Measurements from ENCODE around the gene SLC25A25.

DNA sequence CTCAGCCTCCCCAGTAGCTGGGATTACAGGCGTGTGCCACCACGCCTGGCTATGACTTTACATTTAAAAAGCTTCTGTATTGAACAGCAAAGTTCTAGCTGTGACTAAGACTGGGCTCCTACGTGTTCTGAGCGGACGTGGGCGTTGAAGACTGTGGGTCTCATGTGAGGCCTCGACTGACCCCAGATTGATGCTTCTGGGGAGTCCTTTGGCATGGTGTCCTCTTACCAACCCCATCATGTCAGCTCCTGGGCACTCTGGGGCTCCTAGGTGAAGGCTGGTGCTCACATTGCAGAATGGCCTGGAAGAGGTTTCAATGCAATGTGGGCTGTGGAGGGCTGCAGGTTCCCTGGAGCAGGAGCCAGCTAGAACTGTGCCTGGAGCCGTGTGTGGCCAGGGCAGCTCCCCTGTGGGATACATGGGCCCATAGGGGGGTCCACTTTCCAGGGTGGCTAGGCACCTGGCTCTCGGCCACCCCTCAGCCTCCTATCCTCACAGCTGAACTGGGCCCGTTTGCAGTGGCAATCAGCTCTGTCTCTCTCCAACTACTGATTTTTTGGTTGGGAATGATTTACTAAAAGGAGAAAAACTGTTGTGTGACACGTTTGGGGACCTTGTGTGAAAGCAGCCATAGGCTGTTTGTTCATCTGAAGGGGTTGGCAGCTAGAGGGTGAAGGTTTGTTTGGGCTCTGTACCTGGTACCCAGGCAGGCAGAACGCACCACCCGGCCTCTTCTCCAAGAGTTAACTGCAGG is 29.7 kb downstream of the SLC25A25 start:
- TF ChIP-seq, protein P1, sequence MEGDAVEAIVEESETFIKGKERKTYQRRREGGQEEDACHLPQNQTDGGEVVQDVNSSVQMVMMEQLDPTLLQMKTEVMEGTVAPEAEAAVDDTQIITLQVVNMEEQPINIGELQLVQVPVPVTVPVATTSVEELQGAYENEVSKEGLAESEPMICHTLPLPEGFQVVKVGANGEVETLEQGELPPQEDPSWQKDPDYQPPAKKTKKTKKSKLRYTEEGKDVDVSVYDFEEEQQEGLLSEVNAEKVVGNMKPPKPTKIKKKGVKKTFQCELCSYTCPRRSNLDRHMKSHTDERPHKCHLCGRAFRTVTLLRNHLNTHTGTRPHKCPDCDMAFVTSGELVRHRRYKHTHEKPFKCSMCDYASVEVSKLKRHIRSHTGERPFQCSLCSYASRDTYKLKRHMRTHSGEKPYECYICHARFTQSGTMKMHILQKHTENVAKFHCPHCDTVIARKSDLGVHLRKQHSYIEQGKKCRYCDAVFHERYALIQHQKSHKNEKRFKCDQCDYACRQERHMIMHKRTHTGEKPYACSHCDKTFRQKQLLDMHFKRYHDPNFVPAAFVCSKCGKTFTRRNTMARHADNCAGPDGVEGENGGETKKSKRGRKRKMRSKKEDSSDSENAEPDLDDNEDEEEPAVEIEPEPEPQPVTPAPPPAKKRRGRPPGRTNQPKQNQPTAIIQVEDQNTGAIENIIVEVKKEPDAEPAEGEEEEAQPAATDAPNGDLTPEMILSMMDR (IDR thresholded peaks at IDR 0.05) = no peak
- no peak for TF ChIP-seq POLR2A (IDR thresholded peaks at IDR 0.05)
- TF ChIP-seq POLR2AphosphoS5 (IDR thresholded peaks at IDR 0.05) = no peak

All from prostate gland (tissue), 2 donors.